Kidney tubule cell (primary cell): Measurements from ENCODE around the gene NPC1.
"Not testable (repeated sequence)": the region's sequence is repeated elsewhere in the genome, so short reads cannot be mapped to it uniquely, and the experiment has no call there.

ENCODE experiments used
- DNase-seq: peaks from one replicate; pipeline ENCODE4 v3.0.0-alpha.2; 2018; ENCODE audit warnings: low spot score

NPC1 gene

DNA sequence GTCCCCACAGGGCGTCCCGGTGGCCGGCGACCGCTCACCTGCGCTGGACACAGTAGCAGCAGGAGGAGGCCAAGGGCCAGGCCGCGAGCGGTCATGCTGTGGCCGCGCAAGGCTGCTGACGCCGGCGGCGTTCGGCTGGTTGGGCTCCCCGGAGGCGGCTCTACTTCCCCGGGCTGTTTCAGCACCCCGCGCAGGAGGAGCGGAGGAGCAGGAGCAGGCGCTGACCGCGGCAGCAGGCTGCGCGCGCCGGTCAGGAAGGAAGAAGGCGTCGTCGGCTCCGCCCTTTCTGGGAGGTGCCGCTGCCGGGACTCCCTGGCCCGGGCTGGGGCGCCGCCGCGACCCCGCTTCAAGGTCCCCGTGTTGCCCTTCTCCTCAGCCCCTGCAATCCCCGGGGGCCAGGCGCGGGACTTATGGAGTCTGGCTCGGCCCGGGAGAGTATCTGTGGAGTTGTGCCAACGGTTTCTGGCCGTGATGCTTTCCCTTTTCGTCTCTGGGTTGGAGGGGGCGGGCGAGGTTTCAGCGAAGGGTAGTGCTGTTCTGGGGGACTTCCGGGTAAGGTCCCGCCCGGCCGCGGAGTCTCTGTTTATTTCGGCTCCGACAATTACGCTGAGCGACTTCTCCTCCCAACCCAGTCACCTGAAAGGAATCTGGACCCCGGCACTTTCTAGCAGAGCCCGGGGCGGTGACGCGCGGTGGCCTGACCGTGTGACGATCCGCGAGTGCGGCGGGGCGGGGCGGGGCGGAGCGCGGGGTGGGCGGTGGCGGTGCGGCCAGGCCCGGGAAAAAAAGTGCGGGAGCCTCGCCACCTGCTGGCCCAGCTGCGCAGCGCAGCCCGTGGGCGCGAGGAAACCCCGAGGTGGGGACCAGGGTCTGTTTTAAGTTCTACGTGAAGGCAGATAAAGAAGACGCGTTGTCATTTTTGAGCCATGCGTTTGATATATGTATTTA lies at the start of gene NPC1:
NPC1 (minus strand) TSS at position 258 of the 948 bp plus-strand sequence; CDS start at position 95, 163 bp downstream.
- peak; percentile 98 for DNase-seq

DNA sequence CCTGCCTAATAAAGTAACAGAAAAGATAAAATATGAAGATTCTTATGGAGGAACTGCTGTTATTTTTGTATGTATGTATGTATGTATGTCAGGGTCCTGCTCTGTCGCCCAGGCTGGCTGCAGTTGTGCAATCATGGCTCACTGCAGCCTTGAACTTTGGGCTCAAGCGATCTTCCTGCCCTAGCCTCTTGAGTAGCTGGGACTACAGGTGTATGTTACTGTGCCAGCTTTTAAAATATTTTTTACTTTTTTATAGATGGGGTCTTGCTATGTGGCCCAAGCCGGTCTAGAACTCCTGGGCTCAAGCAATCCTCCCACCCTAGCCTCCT lies 49.7 kb upstream of the NPC1 start:
- no peak for DNase-seq

DNA sequence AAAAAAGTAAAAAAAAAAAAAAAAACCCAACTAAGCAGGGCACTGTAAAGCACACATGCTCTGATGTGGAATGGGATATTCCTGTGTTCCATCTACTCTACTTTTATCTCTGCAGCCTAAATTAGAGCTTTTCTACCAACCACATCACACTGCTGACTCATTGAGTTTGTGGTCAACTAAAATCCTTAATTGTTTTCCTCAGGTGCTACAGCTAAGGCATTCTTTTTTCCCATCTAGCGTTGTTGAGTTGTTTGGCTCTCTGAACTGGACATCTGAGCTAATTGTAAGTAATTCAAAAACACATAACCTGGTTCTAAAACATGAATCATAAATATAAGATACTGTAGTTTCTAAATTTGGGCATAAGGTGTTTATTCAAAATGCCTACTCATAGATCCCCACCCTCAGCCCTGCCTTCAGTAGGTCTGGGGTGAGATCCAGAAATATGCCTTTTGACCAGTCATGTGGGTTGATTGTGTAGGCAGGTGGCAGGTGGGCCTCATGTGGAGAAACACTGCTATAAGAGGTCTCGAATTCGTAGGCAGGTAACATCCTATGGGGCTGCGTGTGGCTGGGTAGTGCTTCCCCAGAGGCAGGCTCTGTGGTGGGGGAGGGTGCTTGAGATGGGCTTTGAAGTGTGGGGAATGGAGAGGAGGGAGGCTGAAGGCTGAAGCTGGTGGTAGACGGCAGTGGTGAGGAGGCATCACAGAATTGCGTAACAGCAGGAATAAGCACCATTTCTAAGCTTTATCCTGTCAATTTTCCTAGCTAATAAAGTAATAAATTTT lies 49.2 kb upstream of the NPC1 start:
- peak; percentile 24 for DNase-seq

DNA sequence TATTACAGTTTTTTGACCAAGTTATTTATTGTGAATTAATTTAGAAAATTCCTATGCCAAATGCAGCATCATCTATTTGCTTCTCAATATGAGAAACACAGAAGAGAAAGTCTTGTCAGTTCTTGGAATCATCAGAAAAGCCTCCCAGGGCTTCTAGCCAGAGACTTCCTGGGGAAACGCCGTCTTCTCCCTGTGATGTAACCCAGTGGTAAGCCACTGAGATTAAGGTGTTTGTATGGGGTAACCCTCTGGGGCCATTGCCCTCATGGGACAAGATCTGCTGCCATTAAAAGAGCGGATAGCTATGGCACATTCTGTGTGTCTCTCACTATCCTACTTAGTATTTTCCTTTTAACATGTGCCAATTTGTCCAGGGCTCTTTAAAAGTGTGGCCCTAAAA lies 48.4 kb upstream of the NPC1 start:
- no peak for DNase-seq

DNA sequence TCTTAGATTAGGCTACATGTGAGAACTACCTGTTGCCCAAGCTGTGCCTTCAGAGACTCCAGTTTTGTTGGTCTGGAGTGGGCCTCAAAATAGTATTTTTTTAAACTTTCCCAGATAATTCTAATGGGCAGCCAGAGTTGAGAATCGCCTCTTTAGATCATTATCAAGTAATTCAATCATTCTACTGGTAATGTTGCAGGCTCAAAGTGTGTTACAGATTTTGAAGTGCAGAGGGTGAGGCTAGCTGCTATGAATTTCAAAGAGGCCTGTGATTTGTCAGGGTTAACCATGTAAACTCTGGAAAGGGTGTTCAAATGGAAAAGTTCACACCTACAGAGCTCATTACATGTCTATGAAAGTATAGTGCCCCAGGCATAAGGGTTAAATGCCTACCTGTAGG lies 46.3 kb upstream of the NPC1 start:
- DNase-seq: no peak

DNA sequence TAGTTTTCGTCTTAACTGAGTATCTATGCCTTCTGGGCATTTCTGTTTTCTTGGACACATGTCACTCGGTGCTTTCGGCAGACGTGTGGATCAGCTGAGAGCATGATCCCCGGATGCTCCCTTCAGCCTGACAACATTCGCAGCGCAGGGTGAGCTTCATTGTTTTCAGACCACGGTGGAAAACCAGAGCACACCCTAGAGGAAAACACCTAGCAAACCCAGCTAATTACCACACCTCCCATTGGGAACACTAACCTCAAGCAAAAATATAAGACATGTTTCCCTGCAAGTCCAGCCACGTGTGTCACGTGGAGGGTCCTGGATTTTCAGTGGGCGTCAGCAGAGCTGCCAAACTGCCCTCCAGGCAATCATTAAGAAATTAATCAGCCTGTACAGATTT lies 45.4 kb upstream of the NPC1 start:
- DNase-seq: no peak

DNA sequence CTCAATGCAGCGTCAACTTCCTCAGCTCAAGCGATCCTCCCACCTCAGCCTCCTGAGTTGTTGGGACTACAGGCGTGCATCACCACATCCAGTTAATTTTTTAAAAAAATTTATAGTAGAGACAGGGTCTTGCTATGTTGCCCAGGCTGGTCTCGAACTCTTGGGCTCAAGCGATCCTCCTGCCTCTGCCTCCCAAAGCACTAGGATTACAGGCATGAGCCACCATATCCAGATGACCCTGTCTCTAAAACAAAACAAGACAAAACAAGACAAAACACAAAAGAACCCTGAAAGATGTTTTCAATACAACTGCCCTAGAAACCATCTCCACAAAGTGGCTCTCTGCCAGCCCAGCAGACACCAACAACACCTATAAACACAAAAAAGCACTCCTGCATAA lies 45.0 kb upstream of the NPC1 start:
- no peak for DNase-seq

DNA sequence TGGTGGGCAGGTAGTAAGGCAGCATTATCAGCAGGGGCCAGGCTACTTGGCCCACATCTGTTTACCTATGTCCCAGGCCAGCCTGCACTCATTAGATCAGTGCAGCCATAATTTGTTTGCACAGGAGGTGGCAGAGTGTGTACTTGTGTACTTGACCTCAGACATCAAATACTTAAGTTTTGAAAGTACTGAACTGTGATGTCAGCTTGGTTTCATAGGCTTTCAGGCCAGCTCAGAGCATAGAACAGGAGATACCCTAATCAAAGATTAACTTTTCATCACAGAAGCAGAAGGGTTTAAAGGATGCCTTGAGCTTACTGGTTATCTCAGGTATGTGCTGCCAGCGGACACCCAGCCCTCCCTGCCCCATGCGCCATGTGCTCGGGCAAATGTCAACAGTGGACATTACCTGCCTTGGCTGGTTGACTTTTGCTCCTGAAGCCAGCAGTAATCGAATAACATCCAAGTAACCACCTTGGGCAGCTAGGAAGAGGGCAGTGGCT lies 43.2 kb upstream of the NPC1 start:
- peak; percentile 95 for DNase-seq

DNA sequence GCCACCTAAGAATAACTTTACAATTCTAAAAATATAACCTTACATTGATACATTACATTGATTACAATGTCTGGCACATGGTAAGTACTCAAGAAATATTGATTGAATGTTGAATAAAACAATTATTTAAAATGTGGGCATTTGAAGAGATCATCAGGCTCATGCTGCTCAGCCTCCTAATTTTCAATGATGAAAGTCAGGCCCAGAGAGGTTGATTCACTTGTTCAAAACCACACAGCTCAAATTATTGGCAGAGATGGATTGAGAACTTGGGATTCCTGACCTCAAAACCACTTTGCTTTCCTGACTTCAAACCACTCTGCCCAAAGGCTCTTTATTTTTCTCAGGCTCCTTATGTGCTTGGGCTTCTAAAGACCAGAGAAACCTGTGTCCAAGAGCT lies 41.7 kb upstream of the NPC1 start:
- no peak for DNase-seq

DNA sequence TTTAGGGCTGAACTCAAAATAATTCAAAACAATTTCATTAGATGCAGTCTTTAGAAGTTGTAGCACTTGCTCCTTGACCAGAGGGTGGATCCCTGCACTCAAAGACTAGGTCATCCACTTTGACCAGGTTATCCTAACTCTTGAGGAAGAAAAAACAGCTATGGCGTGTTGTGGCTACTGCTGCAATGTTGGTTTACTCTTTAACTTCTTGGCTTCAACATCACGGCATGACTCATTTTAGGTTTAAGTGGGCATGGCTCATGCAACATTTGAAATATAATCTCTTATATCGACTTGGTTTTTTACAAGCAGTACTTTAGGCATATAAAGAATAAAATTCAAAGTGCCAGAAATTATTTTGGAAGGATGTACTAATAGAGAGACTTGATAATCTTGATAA lies 41.0 kb upstream of the NPC1 start:
- peak; percentile 92 for DNase-seq

DNA sequence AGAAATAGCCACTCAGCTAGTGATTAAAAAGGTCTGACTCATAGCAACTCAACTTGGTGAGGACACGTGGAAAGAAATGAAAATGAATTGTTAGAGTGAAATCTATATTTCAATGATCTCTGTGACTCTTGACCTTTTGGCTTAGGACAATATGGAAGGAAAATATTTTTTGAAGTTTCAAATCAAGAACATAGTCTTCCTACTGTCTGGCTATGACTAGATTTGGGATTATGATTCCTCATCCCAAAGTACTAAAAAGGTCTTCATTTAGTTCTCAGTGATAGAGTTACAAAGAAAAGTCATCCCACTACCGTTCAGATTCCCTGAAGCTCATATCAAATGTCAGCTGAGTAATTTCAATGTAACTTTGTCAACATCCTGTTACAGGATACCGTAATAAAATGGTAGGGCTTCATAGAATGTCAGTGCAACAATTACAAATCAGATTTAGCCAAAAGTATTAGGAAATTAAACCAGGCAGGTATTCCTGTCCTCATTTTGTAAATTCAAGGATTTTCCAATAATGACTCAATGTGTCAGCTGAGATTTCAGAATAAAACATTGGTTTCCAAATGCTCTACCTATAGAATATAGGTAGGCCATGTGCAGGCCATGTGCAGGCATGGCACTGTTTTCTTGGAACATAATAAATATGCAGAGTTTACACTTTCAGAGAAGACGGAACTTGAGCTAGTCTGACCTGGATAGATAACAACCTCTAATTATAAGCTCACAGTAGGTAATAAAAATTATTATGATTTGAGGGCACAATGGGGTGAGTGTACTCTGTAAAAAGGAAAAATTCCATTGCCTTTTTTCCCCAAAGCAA lies 40.4 kb upstream of the NPC1 start:
- peak; percentile 22 for DNase-seq

DNA sequence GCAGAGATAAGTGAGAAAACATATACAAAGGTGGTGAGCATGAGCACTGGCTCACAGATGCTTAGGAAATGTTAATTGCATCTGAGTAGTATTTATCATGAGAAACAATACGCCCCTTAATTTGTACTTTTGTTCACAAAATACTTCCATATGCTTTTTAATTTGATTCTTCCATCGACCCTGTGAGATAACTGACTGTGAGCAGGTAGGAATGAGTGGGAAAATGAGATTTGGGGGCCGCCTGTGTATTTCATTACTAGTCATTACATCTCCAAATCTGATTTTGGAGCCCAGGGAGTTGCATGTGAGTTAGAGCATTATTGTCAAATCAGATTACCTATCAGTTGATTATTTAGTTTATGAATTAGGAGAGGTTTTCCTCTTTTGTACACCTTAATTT lies 36.7 kb upstream of the NPC1 start:
- DNase-seq: no peak

DNA sequence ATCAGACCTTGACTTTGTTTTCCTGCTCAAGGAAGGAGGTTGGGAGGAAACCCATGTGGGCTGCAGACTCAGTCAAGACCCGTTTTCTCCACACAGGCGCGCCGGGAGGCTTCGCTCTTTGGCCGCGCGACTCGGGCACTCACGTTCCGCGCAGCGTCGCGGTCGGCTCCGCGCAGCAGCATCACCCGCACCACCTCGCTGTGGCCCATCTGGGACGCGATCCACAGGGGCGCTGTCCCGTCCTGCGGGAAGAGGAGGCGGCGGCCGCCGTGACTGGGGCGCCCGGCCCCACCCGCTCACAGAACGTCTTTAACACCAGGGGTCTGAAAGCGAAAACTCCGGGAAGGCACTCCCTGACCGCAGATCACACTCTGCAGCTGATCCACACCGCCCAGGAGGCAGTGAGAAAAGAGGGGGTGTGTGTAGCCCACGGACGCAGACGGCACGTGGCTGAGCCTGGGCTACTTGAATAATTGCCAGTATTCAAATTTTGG lies 33.1 kb upstream of the NPC1 start:
- peak; percentile 28 for DNase-seq

DNA sequence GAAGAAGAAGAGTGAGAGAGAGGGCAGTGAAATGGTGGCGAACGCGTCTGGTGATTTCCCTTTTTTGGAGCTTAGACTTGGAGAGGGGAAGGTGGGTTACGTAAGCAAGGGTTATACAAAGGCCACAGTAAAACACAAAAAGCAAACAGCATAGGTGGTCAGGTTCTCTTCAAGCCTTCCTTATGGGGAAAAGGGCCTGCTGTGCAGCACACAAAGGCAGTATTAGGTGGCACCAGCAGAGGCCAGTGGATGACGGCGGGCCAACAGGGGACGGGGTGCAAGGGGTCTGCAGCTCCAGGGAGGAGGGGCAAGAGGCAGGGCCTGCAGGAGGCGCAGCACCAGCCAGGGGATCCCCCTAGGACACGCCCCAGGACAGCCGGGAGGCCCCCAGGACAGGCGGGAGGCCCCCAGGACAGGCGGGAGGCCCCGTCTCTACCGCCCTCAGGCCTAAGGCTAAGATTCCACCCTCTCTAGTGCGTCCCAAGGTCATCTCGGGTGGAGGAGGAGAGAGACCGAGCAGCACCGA lies 32.6 kb upstream of the NPC1 start:
- DNase-seq: peak; percentile 50

DNA sequence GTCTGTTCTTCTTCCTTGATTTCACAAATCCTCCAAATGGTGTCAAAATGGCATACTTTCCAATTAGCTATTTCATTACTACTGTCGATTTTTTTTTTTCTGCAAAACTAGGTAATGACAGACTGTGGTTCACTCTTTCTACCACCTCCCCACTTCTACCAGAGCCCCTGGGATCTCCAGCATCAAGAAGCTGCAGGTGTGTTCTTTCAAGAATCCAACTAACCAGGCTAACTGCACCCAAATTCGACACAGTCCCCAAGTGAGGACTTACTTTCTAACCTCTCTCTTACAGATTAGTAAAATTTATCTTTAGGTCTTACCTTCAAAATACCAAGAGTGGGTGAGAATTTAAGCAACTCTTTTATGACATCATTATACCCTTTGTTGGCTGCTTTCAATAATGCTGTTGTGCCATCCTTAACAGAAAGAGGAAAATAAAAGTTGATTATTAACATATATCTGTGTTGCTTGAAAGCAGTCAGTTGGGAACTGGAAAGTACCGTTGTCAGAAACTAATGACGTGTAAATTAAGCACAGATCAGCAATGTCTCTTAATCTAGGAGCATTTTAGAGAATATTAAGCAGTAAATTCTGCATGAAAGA lies 31.2 kb upstream of the NPC1 start:
- peak; percentile 80 for DNase-seq

DNA sequence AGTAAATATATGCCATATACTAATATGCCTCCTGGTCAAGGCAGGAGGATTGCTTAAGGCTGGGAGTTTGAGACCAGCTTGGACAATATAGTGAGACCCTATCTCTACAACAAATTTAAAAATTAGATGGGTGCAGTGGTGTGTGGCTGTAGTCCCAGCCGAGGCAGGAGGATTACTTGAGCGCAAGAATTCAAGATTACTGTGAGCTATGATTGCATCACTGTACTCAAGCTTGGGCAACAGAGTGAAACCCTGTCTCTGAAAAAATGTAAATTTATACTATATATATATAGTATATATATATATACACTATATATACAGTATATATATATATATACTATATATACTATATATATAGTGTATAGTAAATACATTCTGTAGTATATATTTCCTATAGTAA lies 30.0 kb upstream of the NPC1 start:
- DNase-seq: no peak

DNA sequence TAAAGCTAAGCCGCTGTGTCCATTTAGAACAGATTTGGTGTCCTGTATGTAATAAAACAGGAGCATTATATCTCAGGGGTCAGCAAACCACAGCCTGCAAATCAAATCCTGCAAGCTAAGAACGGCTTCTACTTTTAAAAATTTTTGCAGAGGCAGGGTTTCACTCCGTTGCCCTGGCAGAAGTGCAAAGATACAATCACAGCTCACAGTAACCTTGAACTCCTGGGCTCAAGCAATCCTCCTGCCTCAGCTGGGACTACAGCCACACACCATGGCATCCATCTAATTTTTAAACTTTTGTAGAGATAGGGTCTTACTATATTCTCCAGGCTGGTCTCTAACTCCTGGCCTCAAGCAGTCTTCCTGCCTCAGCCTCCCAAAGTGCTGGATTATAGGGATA lies 28.6 kb upstream of the NPC1 start:
- DNase-seq: no peak

DNA sequence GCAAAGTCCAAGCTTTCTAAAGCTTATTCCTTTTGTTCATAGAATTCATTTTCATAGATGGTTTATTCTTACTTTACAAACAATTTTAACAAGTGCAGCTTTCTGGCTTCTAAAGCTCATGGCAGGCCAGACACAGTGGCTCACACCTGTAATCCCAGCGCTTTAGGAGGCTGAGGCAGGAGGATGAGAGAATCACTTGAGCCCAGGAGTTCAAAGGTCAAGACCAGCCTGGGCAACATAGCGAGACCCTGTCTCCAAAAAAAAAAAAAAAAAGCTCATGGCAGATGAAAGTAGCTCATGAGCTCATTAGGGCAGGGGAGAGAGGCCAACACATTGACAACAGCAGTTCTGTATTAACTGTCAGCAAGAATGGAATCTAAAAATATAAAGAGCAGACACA lies 28.1 kb upstream of the NPC1 start:
- DNase-seq: no peak

DNA sequence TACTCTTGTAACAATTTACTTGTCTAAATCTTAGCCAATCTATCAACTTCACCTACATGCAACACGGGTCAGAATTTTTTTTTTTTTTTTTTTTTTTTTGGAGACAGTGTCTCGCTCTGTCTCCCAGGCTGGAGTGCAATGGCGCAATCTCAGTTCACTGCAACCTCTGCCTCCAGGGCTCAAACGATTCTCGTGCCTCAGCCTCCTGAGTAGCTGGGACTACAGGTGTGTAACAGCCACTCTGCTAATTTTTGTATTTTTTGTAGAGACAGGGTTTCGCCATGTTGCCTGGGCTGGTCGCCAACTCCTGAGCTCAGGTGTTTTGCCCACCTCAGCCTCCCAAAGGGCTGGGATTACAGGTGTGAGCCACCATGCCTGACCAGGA lies 26.8 kb upstream of the NPC1 start:
- not testable (repeated sequence) for DNase-seq

DNA sequence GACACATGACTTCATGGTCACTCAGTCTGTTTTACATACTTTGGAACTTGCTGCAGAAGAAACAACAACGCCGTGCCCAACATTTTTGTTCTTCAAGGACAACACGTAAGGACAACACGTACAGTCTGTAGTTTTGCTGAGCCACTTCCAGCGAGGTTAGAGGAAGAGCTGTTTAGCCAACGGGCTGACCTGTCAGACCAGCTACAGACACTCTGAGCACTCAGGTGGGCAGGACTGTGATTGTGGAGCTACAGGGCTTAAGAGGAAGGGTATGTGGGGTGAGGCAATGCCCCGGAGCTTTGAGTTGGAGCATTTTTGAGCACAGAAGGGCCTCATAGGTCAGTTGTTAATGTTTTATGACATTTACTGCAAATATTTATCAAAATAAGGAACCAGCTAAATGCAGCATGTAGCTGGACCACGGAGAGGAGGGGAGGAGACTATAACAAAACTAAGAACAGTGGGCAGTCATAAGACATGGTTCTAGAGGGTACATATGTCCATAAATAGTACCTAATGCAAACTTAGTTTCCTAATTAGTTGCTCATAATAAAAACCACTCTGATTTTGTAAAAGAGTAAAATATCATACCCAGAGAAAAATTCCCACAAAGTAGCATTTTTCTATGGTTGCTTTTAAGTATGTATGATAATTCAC lies 26.3 kb upstream of the NPC1 start:
- DNase-seq: no peak
